Heart left ventricle (tissue), 16 donors: ENCODE measurements around the gene ATRNL1. TPM values are rescaled to one million over a fixed set of nuclear protein-coding genes. Genes with fewer than 3 reads are reported as not detected.

Source experiments
- ATAC-seq, 4 donors: fragments of 200-7000 bp; cut with Tn5 transposase; one replicate each; pipeline ENCODE4 v1.9.1; 2020 to 2022; ENCODE audit warnings: moderate library complexity in 4 of 4, mild to moderate bottlenecking in 3 of 4, moderate number of reproducible peaks in 1 of 4
- DNase-seq, 5 donors: peaks; one replicate each; pipeline ENCODE4 v3.0.0-alpha.2; 2020
- H3K27ac ChIP-seq, 12 donors: fragments of 200-600 bp; sonication (generic) in 4 of 12; one replicate each; pipeline versions ENCODE4 v1.5.0 to v1.8.0; 2016 to 2022; ENCODE audit warnings: mild to moderate bottlenecking in 2 of 12
- H3K27me3 ChIP-seq, 9 donors: fragments of 200-600 bp; sonication (generic) in 2 of 9; one replicate each; pipeline versions ENCODE4 v1.5.1 to v1.8.0; 2016 to 2022; ENCODE audit warnings: mild to moderate bottlenecking in 3 of 9
- H3K36me3 ChIP-seq, 9 donors: fragments of 200-600 bp; sonication (generic) in 2 of 9; one replicate each; pipeline versions ENCODE4 v1.5.0 to v1.8.0; 2018 to 2022; ENCODE audit warnings: mild to moderate bottlenecking in 2 of 9
- H3K4me1 ChIP-seq, 12 donors: fragments of 200-600 bp; sonication (generic) in 4 of 12; one replicate each; pipeline versions ENCODE4 v1.5.0 to v1.8.0; 2016 to 2022; ENCODE audit warnings: mild to moderate bottlenecking in 3 of 12
- H3K4me3 ChIP-seq, 12 donors: fragments of 200-600 bp; sonication (generic) in 4 of 12; one replicate each; pipeline versions ENCODE4 v1.5.0 to v1.8.0; 2017 to 2022; ENCODE audit warnings: mild to moderate bottlenecking in 9 of 12, moderate library complexity in 4 of 12
- H3K9me3 ChIP-seq, 12 donors: fragments of 200-600 bp; sonication (generic) in 4 of 12; one replicate each; pipeline versions ENCODE4 v1.5.0 to v1.8.0; 2016 to 2022; ENCODE audit warnings: mild to moderate bottlenecking in 1 of 12
- CTCF ChIP-seq, 12 donors: fragments of 200-600 bp; sonication (generic) in 4 of 12; IDR thresholded peaks; one replicate each; pipeline versions ENCODE4 v1.5.0 to v1.8.0; 2018 to 2022; ENCODE audit warnings: antibody characterized with exemption in 12 of 12, mild to moderate bottlenecking in 5 of 12
- POLR2A ChIP-seq, 2 donors: fragments of 450-650 bp; IDR thresholded peaks; one replicate each; pipeline ENCODE4 v1.6.1; 2017; ENCODE audit warnings: antibody characterized with exemption in 2 of 2, mild to moderate bottlenecking in 2 of 2, moderate library complexity in 2 of 2
- WGBS, 4 donors: extraction: QIAGEN DNeasy Blood & Tissue Kit in 2 of 4; methylation state at CpG; one replicate each; pipeline versions ENCODE4 v1.1.5 to v1.1.7; 2013 to 2018; 5-methylcytosine and 5-hydroxymethylcytosine counted together
- intact Hi-C, 10 donors: fragments of 100-400 bp; cut with DNase I; formaldehyde crosslinking; loops; one replicate each; pipeline versions ENCODE4 v1.11.1 to v1.14.2; 2022
- polyA plus RNA-seq, 2 donors: library from polyadenylated mRNA; stranded (reverse); fragments of 200-250 nt; gene quantifications; one replicate each; pipeline ENCODE4 v1.2.3, GENCODE V29; 2013
- total RNA-seq, 9 donors: library from RNA; depleted of rRNA in 2 of 9; stranded (reverse); fragments of >200 nt in 2 of 9; fragmentation: NEBNext Ultra II Directional in 3 of 9; extraction: Animal tissue kit (Norgen Biotek cat#: 25700) in 3 of 9; gene quantifications; one replicate each; pipeline versions ENCODE4 v1.1.0 to v1.2.4, GENCODE V29; 2016 to 2023
- donor health status: ischemic (EF 13 %, LVEDD 7.1; RV severe dilation, severe dysfunction).
- donor health status: healthy with polysubstance abuse.
- donor health status: DM: no; HTN: yes; CAD: no.
- donor health status: DM: no; HTN: no; CAD: no.
- donor health status: ischemic (EF 25% LVEDD 6.9; RV normal size, moderate dysfunction).
- donor health status: ischemic (EF 25% LVEDD 5.7; RV mildly dilated, moderate dysfunction).
- donor health status: healthy.
- donor health status: DM: yes; HTN: yes; CAD: no.
- donor health status: ischemic (EF 35%, LVEDD 5.7; RV mildly dilated, moderate dysfunction).
- donor health status: nonischemic (EF 11% LVEDD 7.7; RV severe dilation, severe dysfunction).
- donor health status: DM: yes; HTN: yes; CAD: no.
- donor health status: PGD.
- donor health status: ischemic (EF 29% LVEDD 5.4; RV normal size, mild dysfunction).
- donor health status: nonischemic (EF 23%, LVEDD 6.1; RV moderate dilation, normal function).

ATRNL1 gene
- total and polyA plus RNA-seq, 11 donors = 0.13 to 28.5 (median 3.0) TPM

DNA sequence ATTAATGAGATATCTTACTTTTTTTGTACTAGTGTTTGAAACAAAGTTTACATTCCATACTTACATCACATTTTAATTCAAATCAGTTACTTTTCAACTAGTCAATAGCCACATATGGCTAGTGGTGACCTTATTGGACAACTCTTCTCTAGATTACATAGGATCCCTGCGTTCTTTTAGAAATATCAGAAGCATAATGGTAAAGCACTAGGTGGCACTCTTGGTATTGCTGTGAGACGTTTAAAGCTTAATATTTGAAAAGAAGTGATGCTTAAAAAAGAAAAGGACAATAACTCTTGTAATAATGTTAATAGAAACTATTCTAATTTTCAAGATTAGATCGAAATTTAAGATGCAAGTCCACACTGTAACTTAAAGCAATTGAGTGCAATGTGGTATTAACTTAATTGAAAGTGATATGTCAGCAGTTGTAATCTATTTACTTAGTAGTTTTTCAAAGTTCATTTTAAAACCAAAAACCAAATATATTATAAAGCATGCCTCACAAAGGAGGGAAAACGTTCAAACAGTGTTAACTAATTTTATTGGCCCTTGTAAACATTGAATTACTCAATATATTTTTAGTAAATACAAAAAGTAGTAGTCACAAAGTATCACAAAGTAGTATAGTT, 339.1 kb downstream of the ATRNL1 start:
- intact Hi-C loops = loop anchor here in 3 of 10 donors (5.0 to 10.0 kb wide), 2 partner anchors 855 to 952 kb away; no protein-coding TSS in a partner anchor
- Histone ChIP-seq H3K9me3 (peaks cover 0 to 3% (median 0%) of the 10 kb centered on the region in 12 donors), H3K4me3 (no peak overlapping the region), H3K36me3 (no peaks in the 10 kb centered on the region), H3K27ac (no peak overlapping the region), H3K27me3 (no peaks in the 10 kb centered on the region), H3K4me1 (no peaks in the 10 kb centered on the region)
- DNase-seq (no peak), ATAC-seq (no peak)
- 9 to 12% (median 10%) methylated on average over 4 of the region's 4 CpGs for WGBS, 4 donors
- no peak for TF ChIP-seq POLR2A (IDR thresholded peaks at IDR 0.05)
- peak in 6 of 12 donors; percentile 20 to 40 (median 32) for TF ChIP-seq CTCF (IDR thresholded peaks at IDR 0.05)

GRCh38 chr10:115436999-115437398, 343.8 kb downstream of the ATRNL1 start:
- ATAC-seq (no peak), DNase-seq (no peak)
- 58 to 72% (median 61%) methylated on average over 3 of the region's 3 CpGs for WGBS, 4 donors
- H3K27me3 ChIP-seq = no peaks in the 10 kb centered on the region
- H3K27ac ChIP-seq = no peak overlapping the region
- H3K4me3 ChIP-seq = no peak overlapping the region
- TF ChIP-seq CTCF (IDR thresholded peaks at IDR 0.05) (no peak), POLR2A (IDR thresholded peaks at IDR 0.05) (no peak)
- peaks cover 0 to 3% (median 0%) of the 10 kb centered on the region in 12 donors for H3K9me3 ChIP-seq
- H3K36me3 ChIP-seq = no peaks in the 10 kb centered on the region
- H3K4me1 ChIP-seq = no peaks in the 10 kb centered on the region
- intact Hi-C loops = loop anchor here in 2 of 10 donors (10.0 kb wide), 1 partner anchor 948 kb away; no protein-coding TSS in a partner anchor

DNA sequence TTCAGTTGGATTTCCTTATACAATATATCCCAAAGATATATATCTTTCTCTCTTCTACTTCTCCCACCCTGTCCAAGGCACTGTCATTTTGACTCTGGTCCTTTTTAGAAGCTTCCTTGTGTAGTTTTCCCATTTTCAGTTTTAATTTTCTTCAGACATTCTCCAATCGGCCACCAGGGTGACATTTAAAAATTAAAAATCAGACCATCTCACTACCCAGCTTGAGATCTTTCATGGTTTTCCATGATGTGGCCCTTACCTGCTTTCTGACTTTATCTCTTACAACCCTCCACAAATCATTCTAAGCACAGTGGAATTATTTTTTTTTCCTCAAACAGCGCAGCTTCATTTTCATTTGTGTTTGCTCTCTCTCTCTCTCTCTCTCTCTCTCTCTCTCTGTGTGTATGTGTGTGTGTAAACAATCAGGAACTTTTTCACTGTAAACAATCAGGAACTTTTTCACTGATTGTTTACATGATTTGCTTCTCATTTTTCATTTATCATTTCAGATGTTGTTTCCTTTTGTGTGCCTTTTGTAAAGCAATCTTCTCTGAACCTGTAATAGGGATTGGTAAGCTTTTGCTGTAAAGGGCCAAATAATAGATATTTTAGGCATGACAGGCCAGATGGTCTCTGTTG, 348.9 kb downstream of the ATRNL1 start:
- DNase-seq (no peak), ATAC-seq (no peak)
- Histone ChIP-seq H3K4me1 (no peaks in the 10 kb centered on the region), H3K4me3 (no peak overlapping the region), H3K27me3 (no peaks in the 10 kb centered on the region), H3K9me3 (no peaks in the 10 kb centered on the region), H3K27ac (no peak overlapping the region), H3K36me3 (no peaks in the 10 kb centered on the region)
- WGBS, 4 donors = 74 to 77% (median 75%) methylated on average over 2 of the region's 2 CpGs
- intact Hi-C loops = no loop called here
- TF ChIP-seq CTCF (IDR thresholded peaks at IDR 0.05) (peak in 1 of 12 donors; percentile 0), POLR2A (IDR thresholded peaks at IDR 0.05) (no peak)

- H3K4me3 ChIP-seq = no peak overlapping the region
- 81 to 95% (median 91%) methylated on average over 5 of the region's 5 CpGs for WGBS, 4 donors
Measured at GRCh38 chr10:115456812-115457211, 363.6 kb downstream of the ATRNL1 start.

More at GRCh38 chr10:115456812-115457211, 363.6 kb downstream of the ATRNL1 start:
- ATAC-seq = no peak
- H3K27ac ChIP-seq = no peak overlapping the region
- intact Hi-C loops = no loop called here
- DNase-seq = no peak
- H3K9me3 ChIP-seq = peaks cover 0 to 22% (median 0%) of the 10 kb centered on the region in 12 donors
- H3K27me3 ChIP-seq = no peaks in the 10 kb centered on the region
- H3K4me1 ChIP-seq = no peaks in the 10 kb centered on the region
- TF ChIP-seq CTCF (IDR thresholded peaks at IDR 0.05) (no peak), POLR2A (IDR thresholded peaks at IDR 0.05) (no peak)
- no peaks in the 10 kb centered on the region for H3K36me3 ChIP-seq
